Lower leg skin (tissue), 3 donors: ENCODE data around the gene PTPRZ1.

Source experiments
- POLR2A ChIP-seq, 2 donors: fragments of 450-650 bp; IDR thresholded peaks; one replicate each; pipeline ENCODE4 v1.6.1; 2016 to 2017; ENCODE audit warnings: antibody characterized with exemption in 2 of 2, mild to moderate bottlenecking in 1 of 2, moderate library complexity in 1 of 2
- TF ChIP-seq, protein P1 (sequence below), 3 donors: fragments of 450-650 bp; IDR thresholded peaks; one replicate each; pipeline ENCODE4 v1.5.1; 2016; ENCODE audit warnings: antibody characterized with exemption in 3 of 3, mild to moderate bottlenecking in 3 of 3, moderate library complexity in 2 of 3

DNA sequence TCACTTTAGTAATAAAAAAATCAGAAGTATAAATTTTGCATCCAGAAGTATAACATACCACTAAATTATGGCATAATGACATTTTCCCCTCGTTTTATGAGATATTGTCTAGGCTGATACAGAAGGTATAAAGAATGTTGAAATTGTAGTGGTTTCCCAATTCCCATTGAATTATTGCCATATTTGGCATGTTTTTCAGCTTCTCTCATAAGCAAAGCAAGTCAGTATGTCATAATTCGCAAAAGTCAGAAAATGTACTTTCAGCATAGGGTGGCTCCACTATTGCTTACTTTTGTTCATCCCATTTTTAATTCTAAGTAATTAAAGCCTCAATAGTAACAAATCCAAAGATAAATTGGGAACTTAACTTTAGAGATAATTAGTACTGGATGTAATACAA, 19.7 kb upstream of the PTPRZ1 start:
- TF ChIP-seq, protein P1, sequence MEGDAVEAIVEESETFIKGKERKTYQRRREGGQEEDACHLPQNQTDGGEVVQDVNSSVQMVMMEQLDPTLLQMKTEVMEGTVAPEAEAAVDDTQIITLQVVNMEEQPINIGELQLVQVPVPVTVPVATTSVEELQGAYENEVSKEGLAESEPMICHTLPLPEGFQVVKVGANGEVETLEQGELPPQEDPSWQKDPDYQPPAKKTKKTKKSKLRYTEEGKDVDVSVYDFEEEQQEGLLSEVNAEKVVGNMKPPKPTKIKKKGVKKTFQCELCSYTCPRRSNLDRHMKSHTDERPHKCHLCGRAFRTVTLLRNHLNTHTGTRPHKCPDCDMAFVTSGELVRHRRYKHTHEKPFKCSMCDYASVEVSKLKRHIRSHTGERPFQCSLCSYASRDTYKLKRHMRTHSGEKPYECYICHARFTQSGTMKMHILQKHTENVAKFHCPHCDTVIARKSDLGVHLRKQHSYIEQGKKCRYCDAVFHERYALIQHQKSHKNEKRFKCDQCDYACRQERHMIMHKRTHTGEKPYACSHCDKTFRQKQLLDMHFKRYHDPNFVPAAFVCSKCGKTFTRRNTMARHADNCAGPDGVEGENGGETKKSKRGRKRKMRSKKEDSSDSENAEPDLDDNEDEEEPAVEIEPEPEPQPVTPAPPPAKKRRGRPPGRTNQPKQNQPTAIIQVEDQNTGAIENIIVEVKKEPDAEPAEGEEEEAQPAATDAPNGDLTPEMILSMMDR (IDR thresholded peaks at IDR 0.05) = no peak
- TF ChIP-seq POLR2A (IDR thresholded peaks at IDR 0.05) = no peak
